Epidermal melanocyte (primary cell): ENCODE results near the gene PSPN.

Source experiments
- DNase-seq: peaks from one replicate; pipeline ENCODE4 v3.0.0; 2011; ENCODE audit warnings: low spot score; ENCODE audit not compliant: insufficient read length

PSPN gene

GRCh38 chr19:6326815-6327214 is 48.9 kb downstream of the PSPN start:
- no peak for DNase-seq

- no peak for DNase-seq
These were observed 50.1 kb downstream of the PSPN start for GRCh38 chr19:6325614-6326013.
